Ishikawa (cell line): ENCODE data around the gene CHRNA4.

Experiments used
- CEBPB ChIP-seq: IDR thresholded peaks from 2 replicates; pipeline ENCODE4 v1.6.1; 2012
- CREB1 ChIP-seq: IDR thresholded peaks from 2 replicates; pipeline ENCODE4 v1.6.1; 2012; ENCODE audit warnings: low read depth
- EGR1 ChIP-seq: IDR thresholded peaks from 2 replicates; pipeline ENCODE4 v1.6.1; 2012
- EP300 ChIP-seq: IDR thresholded peaks from 2 replicates; pipeline ENCODE4 v1.6.1; 2012; ENCODE audit warnings: borderline replicate concordance
- FOXM1 ChIP-seq: IDR thresholded peaks from 2 replicates; pipeline ENCODE4 v1.6.1; 2012; ENCODE audit warnings: low read depth, borderline replicate concordance
- MAX ChIP-seq: IDR thresholded peaks from 2 replicates; pipeline ENCODE4 v1.6.1; 2012
- NFIC ChIP-seq: IDR thresholded peaks from 2 replicates; pipeline ENCODE4 v1.6.1; 2012
- RAD21 ChIP-seq: IDR thresholded peaks from 2 replicates; pipeline ENCODE4 v1.6.1; 2012; ENCODE audit warnings: low read depth
- REST ChIP-seq: IDR thresholded peaks from 2 replicates; pipeline ENCODE4 v1.6.1; 2012; ENCODE audit warnings: low read depth, mild to moderate bottlenecking
- TAF1 ChIP-seq: IDR thresholded peaks from 2 replicates; pipeline ENCODE4 v1.6.1; 2012; ENCODE audit warnings: low read depth, mild to moderate bottlenecking
- TCF12 ChIP-seq: IDR thresholded peaks from 2 replicates; pipeline ENCODE4 v1.6.1; 2012; ENCODE audit warnings: low read depth
- TEAD4 ChIP-seq: IDR thresholded peaks from 2 replicates; pipeline ENCODE4 v1.6.1; 2012
- USF1 ChIP-seq: IDR thresholded peaks from 2 replicates; pipeline ENCODE4 v1.6.1; 2012
- YY1 ChIP-seq: IDR thresholded peaks from 2 replicates; pipeline ENCODE4 v1.6.1; 2012; ENCODE audit warnings: low read depth
- ZBTB7A ChIP-seq: IDR thresholded peaks from 2 replicates; pipeline ENCODE4 v1.6.1; 2012; ENCODE audit warnings: low read depth

CHRNA4 gene

GRCh38 chr20:63356511-63356910, 4.6 kb downstream of the CHRNA4 start:
- TF ChIP-seq CREB1 (no peak), USF1 (no peak), FOXM1 (no peak), REST (no peak), EGR1 (no peak), ZBTB7A (no peak), NFIC (no peak), TCF12 (no peak), YY1 (no peak), RAD21 (no peak), TEAD4 (no peak), MAX (no peak), CEBPB (no peak), TAF1 (no peak), EP300 (no peak)

- TF ChIP-seq EGR1 (no peak), NFIC (no peak), TEAD4 (no peak), USF1 (no peak), RAD21 (no peak)
These were observed 5.3 kb downstream of the CHRNA4 start for GRCh38 chr20:63355781-63356295.

- TF ChIP-seq CEBPB (no peak), TAF1 (no peak), EP300 (no peak), CREB1 (no peak)
These were observed 6.4 kb downstream of the CHRNA4 start for GRCh38 chr20:63354636-63355350.

GRCh38 chr20:63352811-63353221, 8.3 kb downstream of the CHRNA4 start:
- TF ChIP-seq EP300 (no peak), TCF12 (no peak), EGR1 (no peak), USF1 (no peak), NFIC (no peak), CREB1 (no peak), TAF1 (no peak), RAD21 (no peak), TEAD4 (no peak), CEBPB (no peak), YY1 (no peak), ZBTB7A (no peak; the same call in 1 of the 2 replicates), REST (no peak), MAX (no peak), FOXM1 (no peak)

GRCh38 chr20:63351811-63352591, 9.1 kb downstream of the CHRNA4 start:
- TF ChIP-seq EP300 = no peak
- peak; percentile 13; the same call in 1 of the 2 replicates for TF ChIP-seq NFIC
